ENCODE data around the gene TNIK. TPM values are rescaled to one million over a fixed set of nuclear protein-coding genes. Genes with fewer than 3 reads are reported as not detected.

The TNIK gene
- total and polyA plus RNA-seq, 2 experiments from 2014 or later = 7.4 to 13.8 TPM

DNA sequence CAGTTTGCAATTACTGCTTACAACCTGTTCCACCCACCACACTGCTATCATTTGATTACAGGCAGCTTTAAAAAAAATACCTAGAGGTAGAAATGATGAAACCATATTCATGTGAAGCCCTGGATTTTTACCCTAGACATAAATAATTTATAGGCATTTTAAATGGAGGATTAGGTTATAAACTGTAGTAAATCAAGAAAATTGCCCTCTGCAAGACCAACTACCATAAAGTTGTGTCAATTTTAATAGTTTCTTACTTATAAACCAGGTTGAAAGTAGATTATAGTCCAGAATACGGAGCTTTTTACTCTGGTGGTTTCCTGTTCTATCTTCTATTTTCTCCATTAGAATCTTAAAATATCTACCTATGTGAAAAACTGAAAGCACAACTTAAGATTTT is 13.9 kb downstream of the TNIK start:
- TF ChIP-seq EZH2phosphoT487 (IDR thresholded peaks at IDR 0.05; ENCODE audit: low read depth, severe bottlenecking, unreplicated experiment) (no peak), EZH2 (IDR thresholded peaks at IDR 0.05; ENCODE audit: borderline replicate concordance) (no peak), CTCF (IDR thresholded peaks at IDR 0.05; ENCODE audit: poor library complexity) (no peak)
- no peaks in the 10 kb centered on the region for H3K4me1 ChIP-seq (ENCODE audit: insufficient read depth)
- peaks cover 45% of the 10 kb centered on the region for H3K79me2 ChIP-seq
- 84% methylated on average over 1 of the region's 1 CpG for WGBS (ENCODE audit: low lambda C conversion rate, missing lambda C conversion rate)
- H3K4me3 ChIP-seq = no peak overlapping the region
- no peaks in the 10 kb centered on the region for H3K36me3 ChIP-seq (replicated peaks; ENCODE audit: insufficient read depth, low read depth)
- H3K9me2 ChIP-seq (replicated peaks; ENCODE audit: insufficient read depth) = no peaks in the 10 kb centered on the region
- no peak overlapping the region for H2AFZ ChIP-seq
- no peaks in the 10 kb centered on the region for H3K27me3 ChIP-seq
- H4K20me1 ChIP-seq (ENCODE audit: insufficient read depth, poor library complexity, severe bottlenecking) = no peaks in the 10 kb centered on the region
- H3K4me2 ChIP-seq = no peak overlapping the region
- H3K9me3 ChIP-seq (ENCODE audit: low read depth) = no peaks in the 10 kb centered on the region
- H3K27ac ChIP-seq = no peak overlapping the region
- no peak for DNase-seq (ENCODE audit: low spot score)

DNA sequence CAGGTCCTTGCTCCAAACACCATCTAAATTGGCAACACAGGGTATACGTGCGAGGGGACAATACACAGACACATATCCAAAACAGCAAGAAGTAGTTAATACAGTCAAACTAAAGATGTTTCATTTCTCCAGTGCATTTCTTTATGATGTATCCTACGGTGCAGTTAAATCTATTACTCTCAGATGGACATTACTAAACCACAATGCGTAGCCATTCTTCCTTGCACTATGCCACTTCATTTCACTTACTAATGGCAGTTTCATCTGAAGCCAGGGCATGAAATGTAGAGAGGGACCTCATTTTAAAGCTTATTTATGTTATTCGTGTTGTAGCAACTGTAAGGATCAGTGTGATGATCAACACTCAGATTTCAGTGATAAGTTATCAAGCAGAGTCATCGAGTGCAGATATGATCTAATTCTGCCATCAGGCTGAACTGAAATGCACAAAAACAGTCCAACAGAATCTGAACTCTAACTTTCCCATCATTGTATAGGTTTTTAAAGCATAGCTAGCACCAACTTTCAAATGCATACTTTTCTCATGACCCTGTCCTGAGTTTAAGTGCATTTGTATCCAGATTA is 14.5 kb downstream of the TNIK start:
- Histone ChIP-seq H3K4me1 (ENCODE audit: insufficient read depth) (no peaks in the 10 kb centered on the region), H3K27ac (no peak overlapping the region), H3K9me2 (replicated peaks; ENCODE audit: insufficient read depth) (no peaks in the 10 kb centered on the region), H3K79me2 (peaks cover 45% of the 10 kb centered on the region), H2AFZ (no peak overlapping the region), H4K20me1 (ENCODE audit: insufficient read depth, poor library complexity, severe bottlenecking) (no peaks in the 10 kb centered on the region), H3K27me3 (no peaks in the 10 kb centered on the region), H3K9me3 (ENCODE audit: low read depth) (no peaks in the 10 kb centered on the region), H3K4me3 (no peak overlapping the region), H3K4me2 (no peak overlapping the region), H3K36me3 (replicated peaks; ENCODE audit: insufficient read depth, low read depth) (no peaks in the 10 kb centered on the region)
- no peak for DNase-seq (ENCODE audit: low spot score)
- WGBS (ENCODE audit: low lambda C conversion rate, missing lambda C conversion rate) = 70% methylated on average over 6 of the region's 6 CpGs
- no peak for TF ChIP-seq CTCF (IDR thresholded peaks at IDR 0.05; ENCODE audit: poor library complexity)
- no peak for TF ChIP-seq EZH2 (IDR thresholded peaks at IDR 0.05; ENCODE audit: borderline replicate concordance)
- no peak for TF ChIP-seq EZH2phosphoT487 (IDR thresholded peaks at IDR 0.05; ENCODE audit: low read depth, severe bottlenecking, unreplicated experiment)

GRCh38 chr3:171444001-171444690 is 16.1 kb downstream of the TNIK start:
- no peaks in the 10 kb centered on the region for H4K20me1 ChIP-seq (ENCODE audit: insufficient read depth, poor library complexity, severe bottlenecking)
- no peak for DNase-seq (ENCODE audit: low spot score)
- no peaks in the 10 kb centered on the region for H3K4me1 ChIP-seq (ENCODE audit: insufficient read depth)
- peaks cover 54% of the 10 kb centered on the region for H3K79me2 ChIP-seq
- H3K36me3 ChIP-seq (replicated peaks; ENCODE audit: insufficient read depth, low read depth) = no peaks in the 10 kb centered on the region
- WGBS (ENCODE audit: low lambda C conversion rate, missing lambda C conversion rate) = 64% methylated on average over 3 of the region's 3 CpGs
- no peaks in the 10 kb centered on the region for H3K9me2 ChIP-seq (replicated peaks; ENCODE audit: insufficient read depth)
- no peaks in the 10 kb centered on the region for H3K9me3 ChIP-seq (ENCODE audit: low read depth)
- no peak overlapping the region for H3K4me2 ChIP-seq
- H3K27ac ChIP-seq = no peak overlapping the region
- H3K4me3 ChIP-seq = no peak overlapping the region
- TF ChIP-seq CTCF (IDR thresholded peaks at IDR 0.05; ENCODE audit: poor library complexity) = no peak
- no peak for TF ChIP-seq EZH2 (IDR thresholded peaks at IDR 0.05; ENCODE audit: borderline replicate concordance)
- no peak for TF ChIP-seq EZH2phosphoT487 (IDR thresholded peaks at IDR 0.05; ENCODE audit: low read depth, severe bottlenecking, unreplicated experiment)
- H2AFZ ChIP-seq = no peak overlapping the region
- H3K27me3 ChIP-seq = no peaks in the 10 kb centered on the region

Measured in hepatocyte (in vitro differentiated cells).